Activated naive CD4-positive, alpha-beta T cell treated with anti-CD3 and anti-CD28 coated beads, Interleukin-2, amount 50 U/mL, for 24 hours (primary cell): ENCODE measurements around the gene CENPO.

Source experiments
- H3K27ac Mint-ChIP-seq: one replicate; pipeline ENCODE4 v1.8.0; 2021; ENCODE audit warnings: mild to moderate bottlenecking, mixed read lengths
- H3K27me3 Mint-ChIP-seq: one replicate; pipeline ENCODE4 v1.8.0; 2021; ENCODE audit warnings: mixed read lengths
- H3K36me3 Mint-ChIP-seq: one replicate; pipeline ENCODE4 v1.8.0; 2021; ENCODE audit warnings: mixed read lengths
- H3K4me1 Mint-ChIP-seq: one replicate; pipeline ENCODE4 v1.8.0; 2021; ENCODE audit warnings: mixed read lengths
- H3K4me3 Mint-ChIP-seq: one replicate; pipeline ENCODE4 v1.8.0; 2021; ENCODE audit warnings: mild to moderate bottlenecking, mixed read lengths
- H3K9me3 Mint-ChIP-seq: one replicate; pipeline ENCODE4 v1.8.0; 2021; ENCODE audit warnings: mixed read lengths

Gene CENPO

GRCh38 chr2:24813691-24814137 is 20.5 kb downstream of the CENPO start:
- H3K27ac Mint-ChIP-seq = no peak overlapping the region
- peaks cover 3% of the 10 kb centered on the region for H3K36me3 Mint-ChIP-seq
- peaks cover 7% of the 10 kb centered on the region for H3K4me1 Mint-ChIP-seq
- no peak overlapping the region for H3K4me3 Mint-ChIP-seq
- H3K9me3 Mint-ChIP-seq = no peaks in the 10 kb centered on the region
- H3K27me3 Mint-ChIP-seq = no peaks in the 10 kb centered on the region

GRCh38 chr2:24814516-24814915 is 21.3 kb downstream of the CENPO start:
- Mint-ChIP-seq H3K4me3 (no peak overlapping the region), H3K4me1 (no peaks in the 10 kb centered on the region), H3K27ac (no peak overlapping the region), H3K9me3 (no peaks in the 10 kb centered on the region), H3K27me3 (no peaks in the 10 kb centered on the region), H3K36me3 (peaks cover 5% of the 10 kb centered on the region)

DNA sequence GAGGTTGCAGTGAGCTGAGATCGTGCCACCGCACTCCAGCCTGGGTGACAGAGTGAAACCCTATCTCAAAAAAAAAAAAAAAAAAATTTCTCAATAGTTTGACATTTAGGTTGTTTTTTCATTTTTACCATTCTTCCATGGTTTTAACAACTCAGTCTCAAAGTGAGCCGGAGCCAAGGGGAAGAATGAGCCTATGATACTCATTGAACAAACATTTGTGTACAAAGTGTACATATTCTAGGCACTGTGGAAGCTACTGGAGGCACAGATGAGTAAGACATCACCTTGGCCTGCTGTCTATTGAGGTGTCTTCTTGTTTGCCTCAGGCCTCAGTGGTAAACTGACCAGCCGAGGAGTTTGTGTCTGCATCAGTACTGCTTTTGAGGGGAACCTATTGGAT is 21.9 kb downstream of the CENPO start:
- no peaks in the 10 kb centered on the region for H3K9me3 Mint-ChIP-seq
- no peaks in the 10 kb centered on the region for H3K4me1 Mint-ChIP-seq
- H3K27me3 Mint-ChIP-seq = no peaks in the 10 kb centered on the region
- H3K4me3 Mint-ChIP-seq = no peak overlapping the region
- peaks cover 5% of the 10 kb centered on the region for H3K36me3 Mint-ChIP-seq
- no peak overlapping the region for H3K27ac Mint-ChIP-seq

GRCh38 chr2:24816404-24816803 is 23.2 kb downstream of the CENPO start:
- H3K9me3 Mint-ChIP-seq = no peaks in the 10 kb centered on the region
- H3K4me1 Mint-ChIP-seq = no peaks in the 10 kb centered on the region
- no peaks in the 10 kb centered on the region for H3K27me3 Mint-ChIP-seq
- peaks cover 9% of the 10 kb centered on the region for H3K36me3 Mint-ChIP-seq
- no peak overlapping the region for H3K4me3 Mint-ChIP-seq
- H3K27ac Mint-ChIP-seq = no peak overlapping the region

GRCh38 chr2:24816884-24817283 is 23.7 kb downstream of the CENPO start:
- Mint-ChIP-seq H3K4me1 (no peaks in the 10 kb centered on the region), H3K36me3 (peaks cover 9% of the 10 kb centered on the region), H3K27me3 (no peaks in the 10 kb centered on the region), H3K4me3 (no peak overlapping the region), H3K27ac (no peak overlapping the region), H3K9me3 (no peaks in the 10 kb centered on the region)

DNA sequence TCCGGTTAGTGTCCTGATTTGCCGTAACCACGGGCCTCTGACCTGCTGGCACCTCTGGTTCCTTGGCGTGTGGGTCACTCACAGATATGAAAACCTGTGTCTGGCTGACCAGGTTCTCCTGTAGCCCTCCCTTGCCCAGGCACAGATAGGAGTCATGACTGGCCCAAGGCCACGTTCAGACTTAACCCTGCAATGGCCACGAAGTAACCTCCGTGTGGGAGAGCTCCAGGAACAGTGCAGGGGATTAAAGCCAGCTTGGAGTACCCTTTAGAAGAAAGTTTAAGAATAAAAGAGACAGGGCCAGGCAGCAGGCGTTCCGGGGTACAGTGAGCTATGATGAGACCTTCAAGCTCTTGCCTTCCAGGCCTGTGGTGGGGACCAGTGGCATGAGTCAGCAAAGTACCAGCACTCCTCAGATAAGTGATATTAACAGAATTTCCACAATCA is 25.5 kb downstream of the CENPO start:
- Mint-ChIP-seq H3K36me3 (peaks cover 9% of the 10 kb centered on the region), H3K4me3 (no peak overlapping the region), H3K4me1 (no peaks in the 10 kb centered on the region), H3K9me3 (no peaks in the 10 kb centered on the region), H3K27me3 (no peaks in the 10 kb centered on the region), H3K27ac (no peak overlapping the region)

DNA sequence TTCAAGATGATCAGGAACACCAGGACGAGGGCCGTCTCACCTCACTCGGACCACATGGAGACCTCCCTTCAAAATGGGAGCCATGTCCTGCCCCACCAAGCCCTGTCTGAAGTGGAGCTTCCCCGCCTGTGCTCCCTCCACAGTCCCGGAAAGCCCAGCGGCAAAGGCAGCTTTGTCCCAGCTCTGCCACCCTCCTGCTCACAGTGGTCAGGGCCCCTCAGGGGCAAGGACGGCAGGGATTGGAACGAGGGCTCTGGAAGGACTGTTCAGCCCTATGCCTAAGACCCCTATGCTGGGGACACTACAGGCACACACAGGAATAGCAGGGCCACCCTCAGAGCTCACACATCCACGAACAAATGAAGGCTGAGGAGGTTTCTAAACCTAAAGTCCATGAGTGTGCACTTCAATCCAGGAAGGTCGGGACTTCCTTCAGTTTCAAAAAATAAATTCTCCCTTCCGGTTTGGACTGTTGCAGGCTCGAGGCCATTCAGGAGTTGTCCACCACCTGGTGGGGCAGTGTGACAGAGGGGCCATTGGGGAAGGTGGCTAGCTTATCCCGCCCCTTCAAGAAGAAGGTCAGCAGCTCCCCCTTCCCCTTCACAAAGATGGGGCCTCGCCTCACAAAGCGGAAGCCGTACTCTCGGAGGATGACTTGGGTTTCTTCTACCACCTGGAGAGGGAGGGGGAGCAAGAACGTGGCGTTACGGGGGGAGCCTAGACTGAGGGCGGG is 26.4 kb downstream of the CENPO start:
- H3K27ac Mint-ChIP-seq = peak overlapping the region; percentile 23

GRCh38 chr2:24820175-24820513 is 26.9 kb downstream of the CENPO start:
- no peaks in the 10 kb centered on the region for H3K9me3 Mint-ChIP-seq
- no peaks in the 10 kb centered on the region for H3K4me1 Mint-ChIP-seq
- H3K27ac Mint-ChIP-seq = no peak overlapping the region
- H3K4me3 Mint-ChIP-seq = no peak overlapping the region
- no peaks in the 10 kb centered on the region for H3K27me3 Mint-ChIP-seq
- H3K36me3 Mint-ChIP-seq = peaks cover 6% of the 10 kb centered on the region

More for the DNA sequence above, 26.4 kb downstream of the CENPO start:
- Mint-ChIP-seq H3K9me3 (no peaks in the 10 kb centered on the region), H3K4me3 (no peak overlapping the region), H3K36me3 (peaks cover 6% of the 10 kb centered on the region), H3K27me3 (no peaks in the 10 kb centered on the region), H3K4me1 (no peaks in the 10 kb centered on the region)

DNA sequence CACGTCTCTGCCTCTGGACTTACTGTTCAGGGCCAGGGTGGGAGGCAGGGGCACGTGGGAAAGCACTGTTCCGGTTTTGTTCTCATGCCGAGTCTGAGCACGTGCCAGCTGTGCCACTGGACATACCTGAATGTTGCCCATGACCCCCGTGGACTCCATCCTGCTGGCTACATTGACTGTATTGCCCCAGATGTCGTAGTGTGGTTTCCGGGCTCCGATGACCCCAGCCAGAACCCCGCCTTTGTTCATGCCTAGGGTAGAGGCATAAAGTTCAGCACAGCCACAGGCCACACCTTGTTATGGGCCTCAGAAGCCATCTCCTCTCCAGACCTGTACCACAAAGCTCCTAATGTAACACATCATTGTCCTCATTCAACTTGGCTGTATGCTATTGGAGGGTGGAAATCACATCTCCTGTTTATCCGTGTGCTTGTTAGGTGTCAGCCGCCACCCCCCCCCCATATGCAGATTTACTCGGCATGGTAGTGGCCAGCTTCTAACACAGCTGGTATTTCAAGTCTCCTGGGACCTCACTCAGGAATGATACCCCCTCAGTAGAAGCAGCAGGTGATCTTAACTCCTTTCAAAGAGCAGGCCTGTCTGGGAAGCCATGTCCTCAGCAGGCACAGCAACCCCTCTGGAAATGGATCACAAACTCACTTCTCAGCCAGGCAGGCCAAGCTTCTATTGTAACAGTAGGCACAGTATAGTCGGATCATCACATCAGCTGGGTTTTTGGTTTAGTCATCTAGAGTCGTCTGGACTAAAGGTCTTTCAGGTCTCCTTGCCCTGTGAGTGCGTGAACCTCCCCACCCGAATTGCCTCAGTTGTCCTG is 27.6 kb downstream of the CENPO start:
- H3K4me3 Mint-ChIP-seq = no peak overlapping the region
- no peaks in the 10 kb centered on the region for H3K9me3 Mint-ChIP-seq
- H3K36me3 Mint-ChIP-seq = peaks cover 6% of the 10 kb centered on the region
- H3K4me1 Mint-ChIP-seq = no peaks in the 10 kb centered on the region
- H3K27ac Mint-ChIP-seq = no peak overlapping the region
- H3K27me3 Mint-ChIP-seq = no peaks in the 10 kb centered on the region

- peaks cover 6% of the 10 kb centered on the region for H3K36me3 Mint-ChIP-seq
- no peaks in the 10 kb centered on the region for H3K9me3 Mint-ChIP-seq
- no peak overlapping the region for H3K27ac Mint-ChIP-seq
Measured at GRCh38 chr2:24821433-24821891, 28.2 kb downstream of the CENPO start.

DNA sequence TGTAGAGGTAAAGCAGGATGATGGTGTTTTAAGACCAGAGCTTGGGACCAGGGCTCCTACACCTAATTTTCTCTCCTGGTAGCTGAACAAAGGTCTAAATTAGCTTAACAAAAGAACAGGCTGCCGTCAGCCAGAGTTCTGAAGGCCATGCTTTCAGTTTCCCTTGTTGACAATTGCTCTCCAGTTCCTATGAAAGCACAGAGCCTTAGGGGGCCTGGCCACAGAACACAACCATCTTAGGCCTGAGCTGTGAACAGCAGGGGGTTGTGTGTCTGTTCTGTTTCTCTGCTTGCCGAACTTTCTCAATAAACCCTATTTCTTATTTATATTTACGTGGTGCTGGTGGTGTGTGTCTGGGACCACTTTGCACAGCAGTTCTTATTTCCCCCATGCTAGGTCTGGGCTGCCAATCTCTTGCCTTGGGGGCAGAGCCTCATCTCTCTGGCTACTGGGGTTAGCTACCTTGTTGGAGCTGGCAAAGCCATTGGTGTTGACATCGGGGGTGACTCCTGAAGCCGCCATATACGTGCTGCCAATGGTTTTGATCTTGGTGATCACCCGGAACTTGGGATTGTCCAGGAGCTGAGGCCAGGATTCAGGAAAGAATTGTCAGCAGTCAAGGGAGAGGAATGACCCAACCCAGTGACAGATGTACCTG is 29.0 kb downstream of the CENPO start:
- H3K4me3 Mint-ChIP-seq = no peak overlapping the region
- H3K36me3 Mint-ChIP-seq = peaks cover 6% of the 10 kb centered on the region
- no peaks in the 10 kb centered on the region for H3K9me3 Mint-ChIP-seq
- no peaks in the 10 kb centered on the region for H3K27me3 Mint-ChIP-seq
- H3K4me1 Mint-ChIP-seq = peaks cover 5% of the 10 kb centered on the region
- no peak overlapping the region for H3K27ac Mint-ChIP-seq

More at GRCh38 chr2:24821433-24821891, 28.2 kb downstream of the CENPO start:
- Mint-ChIP-seq H3K27me3 (no peaks in the 10 kb centered on the region), H3K4me1 (peaks cover 3% of the 10 kb centered on the region), H3K4me3 (no peak overlapping the region)

- Mint-ChIP-seq H3K27me3 (no peaks in the 10 kb centered on the region), H3K36me3 (peaks cover 4% of the 10 kb centered on the region), H3K9me3 (no peaks in the 10 kb centered on the region), H3K4me1 (peaks cover 5% of the 10 kb centered on the region), H3K4me3 (no peak overlapping the region), H3K27ac (no peak overlapping the region)
Measured at GRCh38 chr2:24824071-24824588, 30.9 kb downstream of the CENPO start.

GRCh38 chr2:24824966-24825882 is 32.0 kb downstream of the CENPO start:
- peaks cover 4% of the 10 kb centered on the region for H3K36me3 Mint-ChIP-seq
- no peak overlapping the region for H3K27ac Mint-ChIP-seq
- peaks cover 5% of the 10 kb centered on the region for H3K4me1 Mint-ChIP-seq
- H3K4me3 Mint-ChIP-seq = no peak overlapping the region
- H3K9me3 Mint-ChIP-seq = no peaks in the 10 kb centered on the region
- H3K27me3 Mint-ChIP-seq = no peaks in the 10 kb centered on the region

GRCh38 chr2:24825883-24826772 is 32.9 kb downstream of the CENPO start:
- Mint-ChIP-seq H3K27me3 (no peaks in the 10 kb centered on the region), H3K27ac (no peak overlapping the region), H3K4me3 (no peak overlapping the region), H3K36me3 (no peaks in the 10 kb centered on the region), H3K9me3 (no peaks in the 10 kb centered on the region), H3K4me1 (peaks cover 5% of the 10 kb centered on the region)
